HL-60/S4 treated with phorbol 12-myristate 13-acetate at 8.2 ng/mL for 4 days and 3 days (cell line): ENCODE data around the gene TIAM2.
"Not testable (repeated sequence)": the region's sequence is repeated elsewhere in the genome, so short reads cannot be mapped to it uniquely, and the experiment has no call there.

Source experiments
- in situ Hi-C: fragments of 300-500 bp; cut with MboI; formaldehyde crosslinking; loops from 2 replicates; pipeline ENCODE4 v1.15.0; 2022; ENCODE audit warnings: low sequenced_read_pairs

Gene TIAM2

GRCh38 chr6:154995254-154996015 is at the start of gene TIAM2:
TSS of gene TIAM2 (plus strand) at chr6:154995315. CDS start at chr6:155129224, 133,909 bp downstream.
- in situ Hi-C loops, result no loop called here

GRCh38 chr6:154950979-154951344 is 44.2 kb upstream of the TIAM2 start:
- in situ Hi-C loops, result no loop called here

- in situ Hi-C loops, result no loop called here
Measured at GRCh38 chr6:154951345-154952200, 43.5 kb upstream of the TIAM2 start.

GRCh38 chr6:154953644-154954043 is 41.5 kb upstream of the TIAM2 start:
- in situ Hi-C loops, result no loop called here

GRCh38 chr6:154954347-154954746 is 40.8 kb upstream of the TIAM2 start:
- in situ Hi-C loops, result no loop called here

- in situ Hi-C loops, result no loop called here
Measured at GRCh38 chr6:154956771-154957522, 38.2 kb upstream of the TIAM2 start.

- in situ Hi-C loops, result no loop called here
Measured at GRCh38 chr6:154958469-154958868, 36.6 kb upstream of the TIAM2 start.

GRCh38 chr6:154960299-154960843 is 34.7 kb upstream of the TIAM2 start:
- in situ Hi-C loops, result no loop called here

- in situ Hi-C loops, result no loop called here
Measured at GRCh38 chr6:154960854-154961530, 34.1 kb upstream of the TIAM2 start.

- in situ Hi-C loops, result no loop called here
Measured at GRCh38 chr6:154962753-154963152, 32.4 kb upstream of the TIAM2 start.

- in situ Hi-C loops, result not testable (repeated sequence)
Measured at GRCh38 chr6:154966065-154966770, 28.9 kb upstream of the TIAM2 start.

GRCh38 chr6:154969796-154970195 is 25.3 kb upstream of the TIAM2 start:
- in situ Hi-C loops, result no loop called here

- in situ Hi-C loops, result no loop called here
Measured at GRCh38 chr6:154974485-154975149, 20.5 kb upstream of the TIAM2 start.

GRCh38 chr6:154977588-154977987 is 17.5 kb upstream of the TIAM2 start:
- in situ Hi-C loops, result no loop called here

GRCh38 chr6:154980273-154981078 is 14.6 kb upstream of the TIAM2 start:
- in situ Hi-C loops, result no loop called here

GRCh38 chr6:154981079-154981870 is 13.8 kb upstream of the TIAM2 start:
- in situ Hi-C loops, result no loop called here

GRCh38 chr6:154984146-154984545 is 11.0 kb upstream of the TIAM2 start:
- in situ Hi-C loops, result no loop called here

- in situ Hi-C loops, result no loop called here
Measured at GRCh38 chr6:154986787-154987235, 8.3 kb upstream of the TIAM2 start.
